Tibial nerve (tissue), 4 donors: ENCODE measurements around the gene SUGCT. TPM values are rescaled to one million over a fixed set of nuclear protein-coding genes. Genes with fewer than 3 reads are reported as not detected.

ENCODE experiments used
- DNase-seq, 2 donors: peaks; one replicate each; pipeline ENCODE4 v3.0.0-alpha.2; 2019; ENCODE audit warnings: low spot score in 2 of 2
- H3K27ac ChIP-seq, 4 donors: fragments of 200-600 bp; sonication (generic) in 3 of 4; one replicate each; pipeline ENCODE4 v1.5.1; 2017 to 2019; ENCODE audit warnings: mild to moderate bottlenecking in 1 of 4
- H3K27me3 ChIP-seq, 2 donors: fragments of 200-600 bp; sonication (generic) in 1 of 2; one replicate each; pipeline versions ENCODE4 v1.5.1 to v1.6.0; 2017 to 2019
- H3K36me3 ChIP-seq, 3 donors: fragments of 200-600 bp; sonication (generic); one replicate each; pipeline ENCODE4 v1.5.1; 2018 to 2019
- H3K4me1 ChIP-seq, 4 donors: fragments of 200-600 bp; sonication (generic) in 3 of 4; one replicate each; pipeline ENCODE4 v1.5.1; 2017 to 2019
- H3K4me3 ChIP-seq, 4 donors: fragments of 200-600 bp; sonication (generic) in 3 of 4; one replicate each; pipeline ENCODE4 v1.5.1; 2017 to 2019; ENCODE audit warnings: mild to moderate bottlenecking in 1 of 4, moderate library complexity in 1 of 4
- H3K9me3 ChIP-seq, 4 donors: fragments of 200-600 bp; sonication (generic) in 3 of 4; one replicate each; pipeline ENCODE4 v1.5.1; 2017 to 2019
- CTCF ChIP-seq, 5 experiments: fragments of 200-600 bp in 3 of 5; fragments of 450-650 bp in 2 of 5; sonication (generic) in 3 of 5; IDR thresholded peaks; one replicate each; pipeline ENCODE4 v1.5.1; 2016 to 2019; ENCODE audit warnings: antibody characterized with exemption in 5 of 5, mild to moderate bottlenecking in 3 of 5, moderate library complexity in 2 of 5
- EP300 ChIP-seq, 2 donors: sonication (generic); formaldehyde crosslinking; IDR thresholded peaks; one replicate each; pipeline ENCODE4 v1.6.1; 2017; ENCODE audit warnings: antibody characterized with exemption in 2 of 2, mild to moderate bottlenecking in 1 of 2
- POLR2A ChIP-seq, 2 donors: fragments of 450-650 bp; IDR thresholded peaks; one replicate each; pipeline ENCODE4 v1.6.1; 2017; ENCODE audit warnings: antibody characterized with exemption in 2 of 2, mild to moderate bottlenecking in 2 of 2, moderate library complexity in 2 of 2
- WGBS, 2 donors: methylation state at CpG; one replicate each; pipeline ENCODE4 v1.1.5; 2018; 5-methylcytosine and 5-hydroxymethylcytosine counted together
- total RNA-seq, 4 donors: library from RNA; depleted of rRNA; stranded (reverse); fragments of >200 nt; gene quantifications; one replicate each; pipeline ENCODE4 v1.1.0, GENCODE V29; 2016

SUGCT gene
- total RNA-seq, 4 donors from 2014 or later = 2.7 to 20.8 (median 6.2) TPM

DNA sequence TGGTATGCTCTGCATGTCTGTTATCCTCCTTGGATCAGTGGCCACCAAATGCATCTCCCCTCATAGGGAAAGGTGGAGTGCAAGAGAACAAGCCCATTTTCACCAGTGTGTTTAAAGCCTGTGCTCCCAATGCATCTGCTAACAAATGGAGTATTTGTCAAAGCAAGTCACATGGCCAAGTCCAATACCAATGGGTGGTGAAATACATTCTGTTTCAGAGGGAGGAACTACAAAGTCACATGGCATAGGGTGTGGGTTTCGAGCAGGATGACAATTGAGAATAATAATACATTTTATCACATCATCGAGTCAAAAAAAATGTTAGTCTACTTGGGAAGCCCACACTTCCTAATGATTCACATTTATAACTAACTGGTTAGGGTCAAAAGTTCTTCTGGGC is 62.7 kb downstream of the SUGCT start:
- no peak for TF ChIP-seq EP300 (IDR thresholded peaks at IDR 0.05)
- TF ChIP-seq CTCF (IDR thresholded peaks at IDR 0.05) = no peak
- TF ChIP-seq POLR2A (IDR thresholded peaks at IDR 0.05) = no peak
- no peaks in the 10 kb centered on the region for H3K9me3 ChIP-seq
- H3K27ac ChIP-seq = no peak overlapping the region
- no peaks in the 10 kb centered on the region for H3K27me3 ChIP-seq
- no peaks in the 10 kb centered on the region for H3K36me3 ChIP-seq
- peaks cover 0 to 6% (median 0%) of the 10 kb centered on the region in 4 donors for H3K4me1 ChIP-seq
- 64 to 79% methylated on average over 2 of the region's 2 CpGs for WGBS, 2 donors
- DNase-seq = no peak
- H3K4me3 ChIP-seq = no peak overlapping the region

DNA sequence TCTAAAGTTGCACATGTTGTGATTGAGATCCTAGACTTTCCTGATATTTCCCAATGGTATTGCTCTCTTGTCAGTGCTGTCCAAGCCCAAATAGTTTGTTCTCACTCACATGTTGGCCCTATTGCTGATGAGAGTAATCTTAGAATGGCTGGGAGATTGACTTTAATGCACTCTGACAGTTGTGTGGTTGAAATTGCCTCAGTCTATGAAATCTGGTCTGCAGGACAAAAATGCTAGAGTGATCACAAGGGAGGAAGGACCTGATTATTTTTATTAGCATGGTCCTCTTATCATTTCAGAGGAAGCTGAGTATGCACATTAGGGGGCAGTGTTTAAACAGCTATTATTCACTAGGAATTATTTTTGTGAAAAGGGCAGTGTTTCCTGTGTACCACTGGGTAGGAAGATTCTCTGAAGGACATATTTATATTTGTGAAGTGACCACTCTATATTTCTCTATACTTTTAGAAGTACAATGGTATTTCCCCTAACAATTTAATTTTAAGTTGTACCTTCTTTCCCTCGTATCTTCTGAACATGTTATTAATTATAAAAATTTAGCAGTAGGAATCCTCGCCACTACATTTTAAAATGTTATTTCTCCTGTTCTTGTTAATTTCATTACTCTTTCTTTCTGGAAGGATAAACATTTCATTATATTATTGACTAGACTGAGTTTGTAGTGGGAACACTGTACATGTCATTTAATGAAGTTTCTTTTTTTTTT is 64.4 kb downstream of the SUGCT start:
- DNase-seq = no peak
- Histone ChIP-seq H3K27ac (no peak overlapping the region), H3K4me1 (peaks cover 0 to 6% (median 0%) of the 10 kb centered on the region in 4 donors), H3K27me3 (no peaks in the 10 kb centered on the region), H3K36me3 (no peaks in the 10 kb centered on the region), H3K9me3 (no peaks in the 10 kb centered on the region), H3K4me3 (no peak overlapping the region)
- no peak for TF ChIP-seq EP300 (IDR thresholded peaks at IDR 0.05)
- TF ChIP-seq CTCF (IDR thresholded peaks at IDR 0.05) = peak in 3 of 5 experiments; percentile 10 to 31 (median 17)
- no peak for TF ChIP-seq POLR2A (IDR thresholded peaks at IDR 0.05)
- 77 to 90% methylated on average over 2 of the region's 2 CpGs for WGBS, 2 donors

GRCh38 chr7:40200791-40201190 is 66.0 kb downstream of the SUGCT start:
- Histone ChIP-seq H3K27me3 (no peaks in the 10 kb centered on the region), H3K27ac (no peak overlapping the region), H3K36me3 (no peaks in the 10 kb centered on the region), H3K9me3 (no peaks in the 10 kb centered on the region), H3K4me1 (peaks cover 0 to 6% (median 0%) of the 10 kb centered on the region in 4 donors), H3K4me3 (no peak overlapping the region)
- 32 to 37% methylated on average over 3 of the region's 3 CpGs for WGBS, 2 donors
- DNase-seq = no peak
- no peak for TF ChIP-seq CTCF (IDR thresholded peaks at IDR 0.05)
- TF ChIP-seq POLR2A (IDR thresholded peaks at IDR 0.05) = no peak
- TF ChIP-seq EP300 (IDR thresholded peaks at IDR 0.05) = no peak

- Histone ChIP-seq H3K4me1 (peaks cover 0 to 6% (median 0%) of the 10 kb centered on the region in 4 donors), H3K9me3 (no peaks in the 10 kb centered on the region), H3K27me3 (no peaks in the 10 kb centered on the region), H3K36me3 (no peaks in the 10 kb centered on the region), H3K4me3 (no peak overlapping the region), H3K27ac (no peak overlapping the region)
- 73 to 84% methylated on average over 3 of the region's 3 CpGs for WGBS, 2 donors
- TF ChIP-seq POLR2A (IDR thresholded peaks at IDR 0.05) (no peak), EP300 (IDR thresholded peaks at IDR 0.05) (no peak), CTCF (IDR thresholded peaks at IDR 0.05) (no peak)
- DNase-seq = no peak
Observed at GRCh38 chr7:40202851-40203250, 68.0 kb downstream of the SUGCT start.

DNA sequence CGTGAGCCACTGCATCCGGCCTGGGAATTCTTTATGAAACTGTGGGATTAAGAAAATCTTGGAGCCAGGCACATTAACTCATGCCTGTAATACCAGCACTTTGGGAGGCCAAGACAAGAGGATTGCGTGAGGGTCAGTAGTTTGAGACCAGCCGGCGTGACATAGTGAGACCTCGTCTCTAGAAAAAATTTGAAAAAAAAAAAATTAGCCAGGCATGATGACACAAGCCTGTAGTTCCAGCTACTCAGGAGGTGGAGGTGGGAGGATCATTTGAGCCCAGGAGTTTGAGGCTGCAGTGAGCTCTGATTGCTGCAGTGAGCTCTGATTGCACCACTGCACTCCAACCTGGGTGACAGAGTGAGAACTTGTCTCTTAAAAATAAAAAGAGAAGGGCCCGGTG is 69.8 kb downstream of the SUGCT start:
- H3K36me3 ChIP-seq = no peaks in the 10 kb centered on the region
- H3K4me3 ChIP-seq = no peak overlapping the region
- H3K27ac ChIP-seq = no peak overlapping the region
- H3K27me3 ChIP-seq = no peaks in the 10 kb centered on the region
- peaks cover 0 to 6% (median 0%) of the 10 kb centered on the region in 4 donors for H3K4me1 ChIP-seq
- DNase-seq = no peak
- H3K9me3 ChIP-seq = no peaks in the 10 kb centered on the region
- WGBS, 2 donors = 95 to 96% methylated on average over 7 of the region's 7 CpGs
- no peak for TF ChIP-seq POLR2A (IDR thresholded peaks at IDR 0.05)
- TF ChIP-seq EP300 (IDR thresholded peaks at IDR 0.05) = no peak
- no peak for TF ChIP-seq CTCF (IDR thresholded peaks at IDR 0.05)
